Epidermal melanocyte (primary cell): ENCODE measurements around the gene IL1RN.

Source experiments
- DNase-seq: peaks from one replicate; pipeline ENCODE4 v3.0.0; 2011; ENCODE audit warnings: low spot score; ENCODE audit not compliant: insufficient read length

Gene IL1RN

GRCh38 chr2:113173542-113174375 lies 46.4 kb downstream of the IL1RN start, which contains the start of gene PSD4:
TSS of gene PSD4 (plus strand) at chr2:113173971. CDS start at chr2:113182457, 8,486 bp downstream.
- no peak for DNase-seq

- no peak for DNase-seq
These were observed 47.0 kb downstream of the IL1RN start for GRCh38 chr2:113174376-113174750.

GRCh38 chr2:113175042-113175628 lies 47.7 kb downstream of the IL1RN start:
- DNase-seq: no peak

GRCh38 chr2:113175736-113176695 lies 48.6 kb downstream of the IL1RN start:
- no peak for DNase-seq

- DNase-seq: no peak
These were observed 49.4 kb downstream of the IL1RN start for GRCh38 chr2:113176696-113177355.

GRCh38 chr2:113178069-113178746 lies 50.8 kb downstream of the IL1RN start:
- DNase-seq: no peak

GRCh38 chr2:113178891-113179290 lies 51.5 kb downstream of the IL1RN start:
- DNase-seq: no peak

- no peak for DNase-seq
These were observed 52.1 kb downstream of the IL1RN start for GRCh38 chr2:113179446-113180045.

- no peak for DNase-seq
These were observed 52.9 kb downstream of the IL1RN start for GRCh38 chr2:113180131-113180946.

- no peak for DNase-seq
These were observed 54.1 kb downstream of the IL1RN start for GRCh38 chr2:113181258-113182051.

GRCh38 chr2:113182471-113183260 lies 55.3 kb downstream of the IL1RN start:
- DNase-seq: no peak

GRCh38 chr2:113183264-113183663 lies 55.9 kb downstream of the IL1RN start:
- DNase-seq: no peak
